Measurements from ENCODE around the gene PLB1.

- TF ChIP-seq, protein P1, sequence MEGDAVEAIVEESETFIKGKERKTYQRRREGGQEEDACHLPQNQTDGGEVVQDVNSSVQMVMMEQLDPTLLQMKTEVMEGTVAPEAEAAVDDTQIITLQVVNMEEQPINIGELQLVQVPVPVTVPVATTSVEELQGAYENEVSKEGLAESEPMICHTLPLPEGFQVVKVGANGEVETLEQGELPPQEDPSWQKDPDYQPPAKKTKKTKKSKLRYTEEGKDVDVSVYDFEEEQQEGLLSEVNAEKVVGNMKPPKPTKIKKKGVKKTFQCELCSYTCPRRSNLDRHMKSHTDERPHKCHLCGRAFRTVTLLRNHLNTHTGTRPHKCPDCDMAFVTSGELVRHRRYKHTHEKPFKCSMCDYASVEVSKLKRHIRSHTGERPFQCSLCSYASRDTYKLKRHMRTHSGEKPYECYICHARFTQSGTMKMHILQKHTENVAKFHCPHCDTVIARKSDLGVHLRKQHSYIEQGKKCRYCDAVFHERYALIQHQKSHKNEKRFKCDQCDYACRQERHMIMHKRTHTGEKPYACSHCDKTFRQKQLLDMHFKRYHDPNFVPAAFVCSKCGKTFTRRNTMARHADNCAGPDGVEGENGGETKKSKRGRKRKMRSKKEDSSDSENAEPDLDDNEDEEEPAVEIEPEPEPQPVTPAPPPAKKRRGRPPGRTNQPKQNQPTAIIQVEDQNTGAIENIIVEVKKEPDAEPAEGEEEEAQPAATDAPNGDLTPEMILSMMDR (IDR thresholded peaks at IDR 0.05) = no peak
- no peak for TF ChIP-seq POLR2A (IDR thresholded peaks at IDR 0.05)
Observed at GRCh38 chr2:28534817-28535216, 39.0 kb downstream of the PLB1 start.

Data from right lobe of liver (tissue), 4 donors.